GM18526 (cell line): Measurements from ENCODE around the gene TMEM151A.

ENCODE experiments used
- POLR2A ChIP-seq: IDR thresholded peaks from 3 replicates; pipeline ENCODE4 v1.6.1; 2011; ENCODE audit not compliant: insufficient read length; ENCODE audit errors: extremely low read depth

TMEM151A gene

DNA sequence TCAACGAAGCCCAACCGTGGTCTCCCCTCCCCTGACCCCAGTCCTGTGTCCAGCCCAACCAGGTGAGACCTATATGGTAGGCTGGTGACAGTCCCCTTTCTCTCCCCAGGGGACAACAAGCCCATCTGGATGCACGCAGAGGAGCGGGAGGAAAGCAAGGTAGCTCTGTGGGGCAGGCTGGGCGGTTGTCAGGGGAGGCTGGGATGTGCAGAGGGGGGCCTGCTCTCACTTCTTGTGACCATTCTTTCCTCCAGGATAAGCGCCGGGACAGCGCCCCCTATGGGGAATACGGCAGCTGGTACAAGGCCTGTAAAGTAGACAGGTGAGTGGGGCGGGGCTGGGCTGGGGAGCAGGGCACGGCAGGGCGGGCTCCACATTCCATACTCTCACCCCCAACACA is 26.8 kb upstream of the TMEM151A start:
- TF ChIP-seq POLR2A: no peak

DNA sequence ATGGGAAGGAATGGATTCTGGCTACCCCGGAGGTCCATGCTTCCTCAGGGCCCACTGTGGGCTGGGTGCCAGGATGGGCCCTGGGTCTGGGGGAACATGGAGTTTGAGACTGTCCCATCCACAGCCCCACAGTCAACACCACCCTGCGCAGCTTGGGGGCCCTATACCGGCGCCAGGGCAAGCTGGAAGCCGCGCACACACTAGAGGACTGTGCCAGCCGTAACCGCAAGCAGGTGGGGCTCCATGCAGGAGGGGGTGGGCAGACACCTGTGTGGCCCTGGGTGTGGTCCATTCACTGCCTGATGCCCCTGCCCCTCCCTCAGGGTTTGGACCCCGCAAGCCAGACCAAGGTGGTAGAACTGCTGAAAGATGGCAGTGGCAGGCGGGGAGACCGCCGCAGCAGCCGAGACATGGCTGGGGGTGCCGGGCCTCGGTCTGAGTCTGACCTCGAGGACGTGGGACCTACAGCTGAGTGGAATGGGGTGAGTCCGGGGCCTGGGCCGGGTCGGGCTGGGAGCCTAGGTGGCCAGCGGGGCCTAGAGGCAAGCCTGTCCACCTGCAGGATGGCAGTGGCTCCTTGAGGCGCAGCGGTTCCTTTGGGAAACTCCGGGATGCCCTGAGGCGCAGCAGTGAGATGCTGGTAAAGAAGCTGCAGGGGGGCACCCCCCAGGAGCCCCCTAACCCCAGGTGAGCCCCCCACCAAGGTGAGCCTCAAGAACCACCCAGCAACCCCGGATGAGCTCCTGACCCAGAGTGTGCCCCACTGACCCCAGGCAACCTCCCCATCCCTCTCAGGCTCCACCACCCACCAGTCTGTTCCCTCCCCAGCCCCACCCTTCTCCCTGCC is 25.9 kb upstream of the TMEM151A start:
- no peak for TF ChIP-seq POLR2A

DNA sequence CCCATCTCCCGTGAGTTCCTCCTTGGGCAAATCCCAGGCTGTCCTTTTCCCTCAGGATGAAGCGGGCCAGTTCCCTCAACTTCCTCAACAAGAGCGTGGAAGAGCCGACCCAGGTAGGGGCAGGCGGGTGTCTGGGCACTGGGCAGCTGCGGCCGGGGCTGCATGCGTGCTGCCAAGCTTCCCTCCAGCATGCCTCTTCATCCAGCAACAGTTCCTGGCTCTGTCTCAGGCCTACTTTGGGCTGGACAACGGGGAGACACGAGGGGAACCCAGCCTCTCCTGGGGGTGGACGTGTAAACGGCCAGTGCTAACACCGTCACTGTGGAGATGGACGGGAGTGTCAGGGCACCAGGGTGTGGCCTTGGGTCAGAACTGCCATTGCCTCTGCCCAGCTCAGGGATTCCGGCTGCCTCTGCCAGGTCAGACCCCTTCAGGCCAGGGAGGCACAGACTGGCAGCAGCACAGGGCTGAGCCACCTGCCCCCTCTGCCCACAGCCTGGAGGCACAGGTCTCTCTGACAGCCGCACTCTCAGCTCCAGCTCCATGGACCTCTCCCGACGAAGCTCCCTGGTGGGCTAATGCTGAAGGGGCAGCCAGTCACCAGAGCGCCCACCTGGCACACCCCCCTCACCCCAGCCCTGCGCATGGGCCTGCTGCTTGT is 25.2 kb upstream of the TMEM151A start:
- no peak for TF ChIP-seq POLR2A

DNA sequence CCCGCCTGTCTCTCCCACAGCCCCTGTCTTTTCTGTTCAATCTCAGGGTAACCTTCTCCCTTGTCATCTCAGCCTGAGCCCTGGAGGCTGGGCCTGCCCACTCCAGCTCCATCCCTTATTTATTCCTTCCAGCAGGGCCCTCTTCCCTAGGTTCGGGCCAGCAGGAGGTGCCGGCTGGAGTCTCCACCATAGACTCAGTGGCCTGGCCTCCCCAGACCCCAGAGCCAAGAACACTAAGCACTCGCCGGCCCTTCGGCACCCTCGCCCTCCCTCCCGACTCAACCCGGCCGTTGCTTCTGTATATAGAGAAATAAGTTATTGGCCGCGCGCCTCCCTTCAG is 24.7 kb upstream of the TMEM151A start:
- TF ChIP-seq POLR2A: no peak

DNA sequence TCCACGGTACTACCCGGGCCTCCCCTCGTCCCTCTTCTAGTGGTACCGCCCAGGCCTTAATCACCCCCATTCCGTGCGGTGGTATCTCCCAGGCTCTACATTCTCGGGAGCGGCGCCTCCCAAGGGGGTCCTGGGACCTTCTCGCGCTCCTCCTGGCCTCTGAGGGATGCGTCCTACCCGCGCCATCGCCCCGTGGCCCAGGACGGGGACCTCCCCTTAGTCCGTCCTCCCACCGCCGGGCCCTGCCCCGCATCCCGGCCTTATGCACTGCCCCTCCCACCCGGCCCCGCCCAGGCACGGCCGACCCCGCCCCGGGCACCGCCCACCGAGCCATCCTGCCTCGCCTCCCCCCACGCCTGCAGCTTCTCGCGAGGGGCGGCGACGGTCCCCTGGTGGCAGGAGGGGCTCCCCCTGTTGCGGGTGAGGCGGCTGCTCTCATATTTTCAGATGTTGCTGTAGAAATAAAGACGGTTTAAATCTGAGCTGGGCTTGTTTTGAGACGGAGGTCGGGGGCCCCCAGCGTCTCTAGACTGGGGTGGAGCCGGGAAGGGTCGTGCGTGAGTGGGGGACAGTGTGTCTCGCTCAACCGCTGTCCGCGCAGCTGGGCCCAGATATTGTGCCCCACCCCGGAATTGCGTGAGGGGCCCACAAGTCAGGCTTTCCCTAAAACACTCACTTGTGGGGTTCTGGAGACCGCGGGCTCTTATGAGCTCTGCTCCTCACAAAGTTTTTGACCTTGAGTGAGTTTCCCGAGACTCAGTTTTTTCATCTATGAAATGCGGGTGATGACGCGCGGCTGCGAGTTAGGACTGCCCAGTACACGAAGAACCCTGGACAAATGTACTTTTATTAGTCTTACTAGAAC is 24.1 kb upstream of the TMEM151A start:
- peak; percentile 50 for TF ChIP-seq POLR2A

DNA sequence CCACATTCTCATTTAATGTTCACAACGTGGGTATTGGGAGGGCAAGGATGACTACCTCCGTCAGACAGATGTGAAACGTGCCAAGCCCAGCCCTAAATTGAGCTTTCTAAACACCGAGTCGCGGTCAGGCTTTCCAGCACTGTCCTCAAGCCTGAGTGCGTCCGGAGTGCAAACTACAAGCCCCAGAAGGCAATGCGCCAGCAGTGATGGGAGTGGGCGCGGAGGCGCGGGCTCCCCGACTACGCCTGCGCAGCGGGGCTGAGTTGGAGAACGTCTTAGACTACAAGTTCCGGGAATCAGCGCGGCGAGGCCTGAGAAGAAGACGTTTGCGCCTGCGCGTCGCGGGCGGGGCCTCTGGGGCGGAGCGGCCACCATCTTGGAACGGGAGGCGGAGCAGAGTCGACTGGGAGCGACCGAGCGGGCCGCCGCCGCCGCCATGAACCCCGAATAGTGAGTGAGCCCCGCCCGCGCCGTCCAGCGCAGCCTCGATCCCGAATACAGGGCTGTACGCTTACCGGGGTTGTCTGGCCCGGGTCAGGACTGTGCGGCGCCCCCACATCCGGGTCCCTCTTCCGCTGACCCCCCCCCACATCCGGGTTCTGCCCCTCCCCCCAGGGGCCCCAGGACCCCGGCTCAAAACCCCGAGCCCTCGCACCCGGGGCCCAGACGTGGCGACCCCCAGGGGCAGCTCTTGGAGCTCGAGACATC is 23.3 kb upstream of the TMEM151A start, which contains the start of gene RAB1B:
RAB1B (plus strand) TSS at position 396 of the 708 bp plus-strand sequence; CDS start at position 437, 41 bp downstream.
- TF ChIP-seq POLR2A: peak; percentile 68

DNA sequence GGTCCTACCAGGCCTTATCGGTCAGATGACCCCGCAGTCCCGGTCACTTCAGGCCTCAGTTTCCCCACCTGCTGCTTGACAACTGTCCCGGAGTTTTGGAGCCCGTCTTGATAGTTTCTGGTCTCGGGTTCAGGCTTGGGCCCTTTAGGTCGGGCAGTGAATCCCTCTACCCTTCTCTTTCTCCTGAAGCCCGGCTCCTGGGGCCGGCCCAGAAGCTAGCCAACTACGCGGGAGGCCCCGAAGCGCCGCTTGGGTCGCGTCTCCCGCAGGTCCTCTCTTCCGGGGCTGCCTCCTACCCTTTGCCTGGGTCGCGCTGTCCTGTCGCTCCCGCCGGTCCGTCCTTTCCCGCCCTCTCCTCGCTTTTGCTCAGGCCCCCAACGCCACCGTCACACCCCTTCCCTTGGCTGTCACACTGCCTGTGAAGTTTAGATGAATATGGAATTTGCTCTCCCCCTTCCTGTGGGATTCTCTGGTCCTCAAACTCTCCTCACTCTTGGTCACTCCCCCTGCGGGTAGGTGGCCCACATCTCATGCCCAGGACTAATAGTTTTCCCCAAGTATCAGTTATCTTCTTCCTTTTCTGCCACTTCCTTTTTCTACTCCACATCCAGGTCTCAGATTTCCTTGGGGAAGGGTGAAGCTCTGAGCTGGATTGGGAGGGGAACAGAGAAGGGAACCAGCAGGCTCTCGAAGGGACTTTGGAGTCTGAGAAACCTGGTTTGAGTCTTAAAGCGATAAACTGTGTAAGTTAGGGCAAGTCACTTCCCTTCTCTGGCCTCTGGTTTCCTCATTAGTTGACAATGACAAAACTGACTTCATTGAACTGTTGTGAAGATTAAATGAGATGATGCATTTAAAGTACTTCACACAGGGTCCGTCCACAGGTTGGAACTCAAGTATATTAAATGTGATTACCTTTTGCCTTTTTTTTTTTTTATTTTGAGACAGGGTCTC is 22.5 kb upstream of the TMEM151A start:
- no peak for TF ChIP-seq POLR2A

DNA sequence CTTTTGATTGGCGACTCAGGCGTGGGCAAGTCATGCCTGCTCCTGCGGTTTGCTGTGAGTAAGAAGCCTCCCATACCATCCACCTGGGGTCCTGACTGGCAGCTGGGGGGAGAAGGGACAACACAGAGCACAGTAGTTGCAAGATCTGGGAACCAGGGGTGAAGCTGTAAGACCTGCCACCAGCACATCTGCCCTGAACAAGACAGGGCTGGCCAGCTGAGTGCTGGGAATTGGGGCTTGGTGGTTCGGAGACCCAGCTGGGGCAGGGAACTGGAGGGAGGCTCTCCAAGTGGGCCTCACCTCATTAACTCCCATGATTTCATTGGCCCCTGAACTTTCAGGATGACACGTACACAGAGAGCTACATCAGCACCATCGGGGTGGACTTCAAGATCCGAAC is 19.9 kb upstream of the TMEM151A start:
- no peak for TF ChIP-seq POLR2A

DNA sequence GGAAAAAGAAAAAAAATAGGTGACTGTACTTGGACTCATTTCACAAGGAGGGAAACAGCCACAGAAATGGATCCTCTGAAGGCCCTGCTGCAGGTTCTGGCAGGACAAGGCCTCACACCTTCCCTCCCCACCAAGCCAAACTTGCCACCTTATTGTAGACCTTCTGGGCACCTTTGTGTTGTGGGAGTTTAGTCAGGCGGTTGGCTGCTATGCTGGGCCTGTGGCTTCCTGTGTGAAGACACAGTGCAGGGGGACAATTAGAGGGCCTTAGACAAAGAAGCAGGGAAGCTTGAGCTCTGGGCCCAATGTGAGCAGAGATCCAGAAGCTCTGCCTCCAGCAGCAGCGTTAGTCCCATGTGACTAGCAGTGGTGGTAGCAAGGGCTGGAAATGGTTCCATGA is 19.1 kb upstream of the TMEM151A start:
- TF ChIP-seq POLR2A: no peak

DNA sequence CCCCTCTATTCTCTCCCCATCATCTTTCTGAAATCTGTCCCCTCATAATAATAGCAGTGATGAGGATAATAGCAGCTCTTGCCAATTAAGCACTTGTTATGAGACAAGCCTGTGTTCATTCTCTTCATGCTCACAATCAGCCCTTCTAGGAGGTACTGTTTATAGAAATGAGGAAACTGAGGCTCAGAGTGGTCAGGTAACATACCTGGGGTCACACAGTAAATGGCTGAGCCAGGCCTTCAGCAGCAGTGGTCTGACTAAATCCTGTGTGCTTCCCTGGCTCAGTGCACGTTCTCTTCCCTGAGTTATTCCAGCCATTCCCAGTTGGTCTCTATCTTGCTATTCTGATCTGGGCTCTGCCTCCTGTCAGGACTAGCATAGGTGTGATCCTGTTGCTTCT is 17.5 kb upstream of the TMEM151A start:
- no peak for TF ChIP-seq POLR2A

DNA sequence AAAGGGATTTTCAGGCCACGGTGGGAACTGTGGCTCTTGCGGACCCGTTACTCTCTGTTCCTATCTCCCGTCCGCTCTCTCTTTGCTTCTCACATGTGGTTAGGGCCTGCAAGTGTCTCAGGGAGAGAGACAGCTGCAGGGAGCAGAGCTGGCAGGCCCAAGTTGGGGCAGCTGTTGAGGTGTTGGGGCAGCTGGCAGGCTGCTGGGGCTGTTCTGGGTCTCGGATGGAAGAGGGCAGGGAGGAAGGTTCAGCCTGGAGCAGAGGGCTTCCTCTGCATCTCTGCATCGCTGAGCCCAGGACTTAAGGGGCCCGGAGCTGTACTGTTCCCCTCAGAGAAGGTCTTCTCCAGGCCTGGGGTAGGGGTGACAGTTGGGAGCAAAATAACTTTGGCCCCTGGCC is 16.3 kb upstream of the TMEM151A start:
- TF ChIP-seq POLR2A: no peak

DNA sequence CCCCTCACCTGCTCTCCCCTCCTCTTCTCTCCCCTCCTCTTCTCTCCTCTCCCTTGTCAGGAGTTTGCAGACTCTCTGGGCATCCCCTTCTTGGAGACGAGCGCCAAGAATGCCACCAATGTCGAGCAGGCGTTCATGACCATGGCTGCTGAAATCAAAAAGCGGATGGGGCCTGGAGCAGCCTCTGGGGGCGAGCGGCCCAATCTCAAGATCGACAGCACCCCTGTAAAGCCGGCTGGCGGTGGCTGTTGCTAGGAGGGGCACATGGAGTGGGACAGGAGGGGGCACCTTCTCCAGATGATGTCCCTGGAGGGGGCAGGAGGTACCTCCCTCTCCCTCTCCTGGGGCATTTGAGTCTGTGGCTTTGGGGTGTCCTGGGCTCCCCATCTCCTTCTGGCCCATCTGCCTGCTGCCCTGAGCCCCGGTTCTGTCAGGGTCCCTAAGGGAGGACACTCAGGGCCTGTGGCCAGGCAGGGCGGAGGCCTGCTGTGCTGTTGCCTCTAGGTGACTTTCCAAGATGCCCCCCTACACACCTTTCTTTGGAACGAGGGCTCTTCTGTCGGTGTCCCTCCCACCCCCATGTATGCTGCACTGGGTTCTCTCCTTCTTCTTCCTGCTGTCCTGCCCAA is 15.6 kb upstream of the TMEM151A start:
- TF ChIP-seq POLR2A: no peak
